ENCODE results near the gene LIMS1.

- TF ChIP-seq POLR2A (IDR thresholded peaks at IDR 0.05) (no peak), CTCF (IDR thresholded peaks at IDR 0.05) (no peak)
Observed at GRCh38 chr2:108535357-108535631, 1.0 kb downstream of the LIMS1 start.
